Stimulated activated CD4-positive, alpha-beta T cell treated with anti-CD3 and anti-CD28 coated beads, Interleukin-12 subunit alpha, Interleukin-12 subunit beta, amount 100 ng/mL, for 4 hours (primary cell): ENCODE measurements around the gene ATP2B2.

ENCODE experiments used
- DNase-seq: peaks from one replicate; pipeline ENCODE4 v3.0.0-alpha.2; 2020

ATP2B2 gene

GRCh38 chr3:10492364-10493201 is 12.8 kb downstream of the ATP2B2 start:
- no peak for DNase-seq

GRCh38 chr3:10489746-10490483 is 15.5 kb downstream of the ATP2B2 start:
- DNase-seq, result no peak

- no peak for DNase-seq
Observed at GRCh38 chr3:10487988-10488633, 17.3 kb downstream of the ATP2B2 start.

- DNase-seq, result no peak
Observed at GRCh38 chr3:10485806-10486205, 19.6 kb downstream of the ATP2B2 start.

GRCh38 chr3:10485380-10485779 is 20.0 kb downstream of the ATP2B2 start:
- DNase-seq, result no peak

- no peak for DNase-seq
Observed at GRCh38 chr3:10484709-10485108, 20.7 kb downstream of the ATP2B2 start.

- DNase-seq, result no peak
Observed at GRCh38 chr3:10483686-10484345, 21.6 kb downstream of the ATP2B2 start.

- DNase-seq, result no peak
Observed at GRCh38 chr3:10483364-10483675, 22.1 kb downstream of the ATP2B2 start.

GRCh38 chr3:10482631-10483363 is 22.6 kb downstream of the ATP2B2 start:
- DNase-seq, result no peak

- no peak for DNase-seq
Observed at GRCh38 chr3:10480871-10481378, 24.5 kb downstream of the ATP2B2 start.

- no peak for DNase-seq
Observed at GRCh38 chr3:10479311-10479710, 26.1 kb downstream of the ATP2B2 start.

- DNase-seq, result no peak
Observed at GRCh38 chr3:10475983-10476382, 29.4 kb downstream of the ATP2B2 start.

- no peak for DNase-seq
Observed at GRCh38 chr3:10474847-10475246, 30.5 kb downstream of the ATP2B2 start.

- DNase-seq, result no peak
Observed at GRCh38 chr3:10474275-10474646, 31.1 kb downstream of the ATP2B2 start.

GRCh38 chr3:10473581-10474274 is 31.7 kb downstream of the ATP2B2 start:
- no peak for DNase-seq

GRCh38 chr3:10472877-10473440 is 32.4 kb downstream of the ATP2B2 start:
- no peak for DNase-seq

GRCh38 chr3:10471054-10471688 is 34.2 kb downstream of the ATP2B2 start:
- DNase-seq, result no peak

GRCh38 chr3:10470120-10471053 is 35.0 kb downstream of the ATP2B2 start:
- DNase-seq, result no peak

- DNase-seq, result no peak
Observed at GRCh38 chr3:10469441-10470119, 35.8 kb downstream of the ATP2B2 start.
